Esophagus squamous epithelium (tissue), 5 donors: ENCODE results near the gene SARS2. TPM values are rescaled to one million over a fixed set of nuclear protein-coding genes. Genes with fewer than 3 reads are reported as not detected.
"Not testable (repeated sequence)": the region's sequence is repeated elsewhere in the genome, so short reads cannot be mapped to it uniquely, and the experiment has no call there.

Source experiments
- DNase-seq: peaks from one replicate; lab custom pipeline; 2025; lab: John Stamatoyannopoulos, UW
- H3K27ac ChIP-seq, 4 donors: fragments of 200-600 bp; sonication (generic); one replicate each; pipeline ENCODE4 v1.5.1; 2016 to 2019; ENCODE audit warnings: mild to moderate bottlenecking in 1 of 4
- H3K27me3 ChIP-seq, 4 donors: fragments of 200-600 bp; sonication (generic); 1 replicate in 3 of 4; 2 replicates in 1 of 4; pipeline versions ENCODE4 v1.5.1 to v1.6.0; 2017 to 2021; ENCODE audit warnings: antibody characterized with exemption in 1 of 4
- H3K36me3 ChIP-seq, 3 donors: fragments of 200-600 bp; sonication (generic); one replicate each; pipeline ENCODE4 v1.5.1; 2016 to 2019
- H3K4me1 ChIP-seq, 3 donors: fragments of 200-600 bp; sonication (generic); one replicate each; pipeline ENCODE4 v1.5.1; 2017 to 2019
- H3K4me3 ChIP-seq, 4 donors: fragments of 200-600 bp; sonication (generic); 1 replicate in 3 of 4; 2 replicates in 1 of 4; pipeline ENCODE4 v1.5.1; 2016 to 2019; ENCODE audit warnings: mild to moderate bottlenecking in 2 of 4, moderate library complexity in 1 of 4
- H3K9me3 ChIP-seq, 3 donors: fragments of 200-600 bp; sonication (generic); one replicate each; pipeline ENCODE4 v1.5.1; 2016 to 2019
- POLR2A ChIP-seq, 4 donors: fragments of 450-650 bp; IDR thresholded peaks; one replicate each; pipeline ENCODE4 v1.6.1; 2017; ENCODE audit warnings: antibody characterized with exemption in 4 of 4, mild to moderate bottlenecking in 4 of 4, moderate library complexity in 3 of 4
- WGBS, 2 donors: methylation state at CpG; one replicate each; pipeline ENCODE4 v1.1.5; 2018; 5-methylcytosine and 5-hydroxymethylcytosine counted together
- intact Hi-C: fragments of 100-400 bp; cut with DNase I; formaldehyde crosslinking; loops from one replicate; pipeline ENCODE4 v1.15.0; 2022
- total RNA-seq, 4 donors: library from RNA; depleted of rRNA; stranded (reverse); fragments of >200 nt; gene quantifications; one replicate each; pipeline ENCODE4 v1.1.0, GENCODE V29; 2016
- TF ChIP-seq, protein P1 (sequence below), 6 experiments: fragments of 450-650 bp in 4 of 6; fragments of 200-600 bp in 2 of 6; sonication (generic) in 2 of 6; IDR thresholded peaks; one replicate each; pipeline ENCODE4 v1.5.1; 2016 to 2019; ENCODE audit warnings: antibody characterized with exemption in 6 of 6, mild to moderate bottlenecking in 4 of 6, moderate library complexity in 4 of 6
- donor health status: DM: yes; HTN: yes; CAD: no.

The SARS2 gene
- total RNA-seq, 4 donors from 2014 or later: 21.2 to 32.7 (median 25.2) TPM

DNA sequence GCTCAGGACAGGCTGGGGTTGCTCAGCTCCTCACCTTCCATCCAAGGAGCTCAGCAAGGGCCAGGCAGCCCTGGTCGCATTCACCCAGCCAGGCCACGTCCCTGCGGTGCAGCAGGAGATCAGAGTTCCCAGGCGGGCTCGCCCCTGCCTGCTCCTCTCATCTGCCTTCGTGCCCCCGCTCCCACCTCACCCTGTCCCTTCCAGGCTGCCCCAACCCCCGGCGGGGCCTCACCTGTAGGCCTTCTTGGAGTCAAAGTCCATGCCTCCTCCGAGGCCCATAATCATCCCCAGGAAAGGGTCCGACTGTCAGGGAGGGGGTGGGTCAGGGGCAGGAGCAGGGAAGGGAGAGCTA lies 51.2 kb downstream of the SARS2 start:
- 67 to 93% methylated on average over 3 to 5 of the region's 11 CpGs for WGBS, 2 donors
- DNase-seq: no peak
- H3K4me3 ChIP-seq: no peak overlapping the region
- H3K4me1 ChIP-seq: peaks cover 0 to 21% (median 12%) of the 10 kb centered on the region in 3 donors
- no peaks in the 10 kb centered on the region for H3K27me3 ChIP-seq
- peaks cover 0 to 59% (median 8%) of the 10 kb centered on the region in 3 donors for H3K36me3 ChIP-seq
- intact Hi-C loops: no loop called here
- no peak for TF ChIP-seq POLR2A (IDR thresholded peaks at IDR 0.05)
- TF ChIP-seq, protein P1, sequence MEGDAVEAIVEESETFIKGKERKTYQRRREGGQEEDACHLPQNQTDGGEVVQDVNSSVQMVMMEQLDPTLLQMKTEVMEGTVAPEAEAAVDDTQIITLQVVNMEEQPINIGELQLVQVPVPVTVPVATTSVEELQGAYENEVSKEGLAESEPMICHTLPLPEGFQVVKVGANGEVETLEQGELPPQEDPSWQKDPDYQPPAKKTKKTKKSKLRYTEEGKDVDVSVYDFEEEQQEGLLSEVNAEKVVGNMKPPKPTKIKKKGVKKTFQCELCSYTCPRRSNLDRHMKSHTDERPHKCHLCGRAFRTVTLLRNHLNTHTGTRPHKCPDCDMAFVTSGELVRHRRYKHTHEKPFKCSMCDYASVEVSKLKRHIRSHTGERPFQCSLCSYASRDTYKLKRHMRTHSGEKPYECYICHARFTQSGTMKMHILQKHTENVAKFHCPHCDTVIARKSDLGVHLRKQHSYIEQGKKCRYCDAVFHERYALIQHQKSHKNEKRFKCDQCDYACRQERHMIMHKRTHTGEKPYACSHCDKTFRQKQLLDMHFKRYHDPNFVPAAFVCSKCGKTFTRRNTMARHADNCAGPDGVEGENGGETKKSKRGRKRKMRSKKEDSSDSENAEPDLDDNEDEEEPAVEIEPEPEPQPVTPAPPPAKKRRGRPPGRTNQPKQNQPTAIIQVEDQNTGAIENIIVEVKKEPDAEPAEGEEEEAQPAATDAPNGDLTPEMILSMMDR (IDR thresholded peaks at IDR 0.05): no peak
- H3K9me3 ChIP-seq: no peaks in the 10 kb centered on the region
- peak overlapping the region in 1 of 4 donors; percentile 63 for H3K27ac ChIP-seq

- no peaks in the 10 kb centered on the region for H3K27me3 ChIP-seq
- peak overlapping the region in 2 of 4 donors; percentile 21 to 52 for H3K4me3 ChIP-seq
- H3K9me3 ChIP-seq: no peaks in the 10 kb centered on the region
- peak overlapping the region; percentile 52 to 82 (median 71) for H3K27ac ChIP-seq
- TF ChIP-seq, protein P1 (IDR thresholded peaks at IDR 0.05): no peak
- TF ChIP-seq POLR2A (IDR thresholded peaks at IDR 0.05): no peak
- DNase-seq: no peak
- intact Hi-C loops: no loop called here
- WGBS, 2 donors: 57 to 79% methylated on average over 3 to 5 of the region's 16 CpGs
- H3K36me3 ChIP-seq: peaks cover 0 to 53% (median 8%) of the 10 kb centered on the region in 3 donors
- H3K4me1 ChIP-seq: peaks cover 0 to 24% (median 12%) of the 10 kb centered on the region in 3 donors
Observed at GRCh38 chr19:38878575-38879399, 51.8 kb downstream of the SARS2 start.

DNA sequence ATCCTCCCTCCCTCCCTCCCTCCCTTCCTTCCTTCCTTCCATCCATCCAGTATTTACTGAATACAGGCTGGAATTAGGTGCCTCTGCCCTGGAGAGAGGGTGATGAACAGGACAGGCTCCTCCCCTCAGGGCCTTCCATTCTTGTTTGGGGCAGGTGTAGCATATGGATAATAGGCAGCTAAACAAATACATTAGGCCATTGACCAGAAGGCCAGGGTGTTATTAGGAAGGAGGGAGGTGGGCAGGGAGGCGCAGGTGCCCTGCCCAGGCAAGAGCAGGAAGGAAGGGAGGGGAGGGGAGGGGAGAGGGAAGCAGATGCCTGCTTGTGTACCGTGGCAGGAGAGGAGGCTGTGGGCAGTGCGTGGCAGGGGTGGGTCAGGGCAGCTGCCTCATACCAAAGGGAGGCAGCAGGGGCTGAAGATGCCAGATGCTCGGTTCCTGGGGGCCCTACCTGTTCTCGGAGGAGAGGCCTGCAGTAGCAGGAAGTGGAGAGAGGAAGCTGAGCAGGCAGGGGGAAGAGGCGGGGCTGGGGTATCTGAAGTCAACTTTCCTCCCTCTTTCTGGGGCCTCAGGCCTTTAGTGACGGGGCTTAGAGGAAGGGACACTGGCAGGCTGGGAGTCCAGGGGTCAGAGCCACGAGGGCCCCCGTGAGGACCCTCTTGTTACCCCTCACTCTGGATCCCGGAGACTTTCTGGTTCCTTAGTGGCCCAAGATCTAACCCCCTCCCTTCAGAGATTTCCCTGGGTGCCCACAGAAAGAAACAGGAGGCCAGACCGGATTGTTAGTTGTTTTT lies 52.6 kb downstream of the SARS2 start, which contains the start of gene RINL:
RINL (minus strand) TSS at position 495 of the 794 bp plus-strand sequence. CDS start 1,533 bp downstream, outside the sequence.
- no peaks in the 10 kb centered on the region for H3K9me3 ChIP-seq
- H3K27me3 ChIP-seq: no peaks in the 10 kb centered on the region
- H3K4me3 ChIP-seq: peak within 1 kb of the TSS in 2 of 4 donors; percentile 21 to 52
- intact Hi-C loops: no loop called here
- H3K36me3 ChIP-seq: peaks cover 0 to 45% (median 8%) of the 10 kb centered on the region in 3 donors
- peaks cover 0 to 31% (median 12%) of the 10 kb centered on the region in 3 donors for H3K4me1 ChIP-seq
- DNase-seq: no peak
- peak in 1 of 4 donors; percentile 47 for TF ChIP-seq POLR2A (IDR thresholded peaks at IDR 0.05)
- TF ChIP-seq, protein P1 (IDR thresholded peaks at IDR 0.05): no peak
- peak within 1 kb of the TSS; percentile 52 to 82 (median 71) for H3K27ac ChIP-seq
- WGBS, 2 donors: 37 to 42% methylated on average over 11 of the region's 11 CpGs

- Histone ChIP-seq H3K36me3 (peaks cover 0 to 24% (median 3%) of the 10 kb centered on the region in 3 donors), H3K9me3 (no peaks in the 10 kb centered on the region), H3K27ac (no peak overlapping the region), H3K4me1 (peaks cover 0 to 32% (median 12%) of the 10 kb centered on the region in 3 donors), H3K27me3 (no peaks in the 10 kb centered on the region), H3K4me3 (no peak overlapping the region)
- WGBS, 2 donors: 85% methylated on average over 4 to 5 of the region's 6 CpGs
- intact Hi-C loops: no loop called here
- DNase-seq: no peak
- TF ChIP-seq POLR2A (IDR thresholded peaks at IDR 0.05): no peak
- TF ChIP-seq, protein P1 (IDR thresholded peaks at IDR 0.05): no peak
Observed at GRCh38 chr19:38875656-38876395, 54.7 kb downstream of the SARS2 start.

DNA sequence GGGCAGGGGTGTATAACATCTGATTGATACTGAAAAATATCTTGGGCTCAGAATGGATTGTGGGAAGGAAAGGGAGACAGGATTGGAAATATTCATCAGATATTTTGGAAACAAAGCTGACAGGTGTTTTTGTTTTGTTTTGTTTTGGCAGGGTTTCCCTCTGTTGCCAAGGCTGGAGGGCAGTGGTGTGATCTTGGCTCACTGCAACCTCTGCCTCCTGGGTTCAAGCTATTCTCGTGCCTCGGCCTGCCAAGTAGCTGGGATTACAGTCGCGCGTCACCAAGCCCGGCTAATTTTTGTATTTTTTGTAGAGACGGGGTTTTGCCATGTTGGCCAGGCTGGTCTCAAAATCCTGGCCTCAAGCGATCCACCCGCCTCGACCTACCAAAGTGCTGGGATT lies 57.2 kb downstream of the SARS2 start:
- H3K4me3 ChIP-seq, intact Hi-C loops, DNase-seq, H3K9me3 ChIP-seq, H3K27me3 ChIP-seq, H3K36me3 ChIP-seq: not testable (repeated sequence)
- H3K27ac ChIP-seq: peak overlapping the region in 1 of 4 donors; percentile 47
- peaks cover 13 to 47% (median 28%) of the 10 kb centered on the region in 3 donors for H3K4me1 ChIP-seq
- 48 to 53% methylated on average over 8 to 10 of the region's 10 CpGs for WGBS, 2 donors
